Mesothelial cell of epicardium (in vitro differentiated cells): ENCODE data around the gene LNX2. TPM values are rescaled to one million over a fixed set of nuclear protein-coding genes. Genes with fewer than 3 reads are reported as not detected.

Source experiments
- DNase-seq, 2 experiments: peaks; one replicate each; pipeline ENCODE4 v3.0.0; 2021; ENCODE audit warnings: low spot score in 2 of 2; ENCODE audit not compliant: unreplicated experiment in 2 of 2
- H3K27ac Mint-ChIP-seq: 2 replicates; pipeline ENCODE4 v1.8.0; 2021; ENCODE audit warnings: mixed read lengths
- H3K27me3 Mint-ChIP-seq: 2 replicates; pipeline ENCODE4 v1.8.0; 2021; ENCODE audit warnings: low read depth, mixed read lengths
- H3K36me3 Mint-ChIP-seq: 2 replicates; pipeline ENCODE4 v1.8.0; 2021; ENCODE audit warnings: mixed read lengths
- H3K4me1 Mint-ChIP-seq: 2 replicates; pipeline ENCODE4 v1.8.0; 2021; ENCODE audit warnings: mixed read lengths
- H3K4me3 Mint-ChIP-seq: 2 replicates; pipeline ENCODE4 v1.8.0; 2021; ENCODE audit warnings: mild to moderate bottlenecking, moderate library complexity, mixed read lengths
- H3K9me3 Mint-ChIP-seq: 2 replicates; pipeline ENCODE4 v1.8.0; 2021; ENCODE audit warnings: mixed read lengths
- CTCF ChIP-seq: fragments of 200-600 bp; sonication (generic); IDR thresholded peaks from one replicate; pipeline ENCODE4 v1.5.0; 2021; ENCODE audit warnings: antibody characterized with exemption; ENCODE audit not compliant: unreplicated experiment
- total RNA-seq: library from RNA; stranded (reverse); gene quantifications from 3 replicates; pipeline ENCODE4 v1.2.1, GENCODE V29; 2021

The LNX2 gene
- total RNA-seq, 1 donor from 2014 or later = 13.6 TPM

- Mint-ChIP-seq H3K4me1 (peaks cover 38% of the 10 kb centered on the region), H3K36me3 (peaks cover 9% of the 10 kb centered on the region), H3K27ac (no peak overlapping the region), H3K27me3 (no peaks in the 10 kb centered on the region), H3K4me3 (no peak overlapping the region), H3K9me3 (no peaks in the 10 kb centered on the region)
- no peak for TF ChIP-seq CTCF
- no peak for DNase-seq
These were observed 16.9 kb upstream of the LNX2 start for GRCh38 chr13:27637289-27637626.

- peak overlapping the region; percentile 15 for H3K27ac Mint-ChIP-seq
- H3K4me3 Mint-ChIP-seq = no peak overlapping the region
- H3K36me3 Mint-ChIP-seq = peaks cover 9% of the 10 kb centered on the region
- no peak for TF ChIP-seq CTCF
- DNase-seq = no peak
- H3K9me3 Mint-ChIP-seq = no peaks in the 10 kb centered on the region
- H3K4me1 Mint-ChIP-seq = peaks cover 36% of the 10 kb centered on the region
- H3K27me3 Mint-ChIP-seq = no peaks in the 10 kb centered on the region
These were observed 16.4 kb upstream of the LNX2 start for GRCh38 chr13:27636589-27637288.

- no peaks in the 10 kb centered on the region for H3K9me3 Mint-ChIP-seq
- H3K4me1 Mint-ChIP-seq = peaks cover 35% of the 10 kb centered on the region
- no peak for TF ChIP-seq CTCF
- DNase-seq = no peak
- no peak overlapping the region for H3K27ac Mint-ChIP-seq
- H3K27me3 Mint-ChIP-seq = no peaks in the 10 kb centered on the region
- peaks cover 14% of the 10 kb centered on the region for H3K36me3 Mint-ChIP-seq
- H3K4me3 Mint-ChIP-seq = no peak overlapping the region
These were observed 14.9 kb upstream of the LNX2 start for GRCh38 chr13:27635266-27635665.

GRCh38 chr13:27634791-27635190 is 14.5 kb upstream of the LNX2 start:
- Mint-ChIP-seq H3K9me3 (no peaks in the 10 kb centered on the region), H3K27ac (no peak overlapping the region), H3K4me3 (no peak overlapping the region), H3K4me1 (peaks cover 30% of the 10 kb centered on the region), H3K36me3 (peaks cover 14% of the 10 kb centered on the region), H3K27me3 (no peaks in the 10 kb centered on the region)
- DNase-seq = no peak
- no peak for TF ChIP-seq CTCF

- H3K36me3 Mint-ChIP-seq = peaks cover 14% of the 10 kb centered on the region
- H3K4me1 Mint-ChIP-seq = peaks cover 26% of the 10 kb centered on the region
- peak overlapping the region; percentile 73 for H3K27ac Mint-ChIP-seq
- H3K4me3 Mint-ChIP-seq = no peak overlapping the region
- DNase-seq = no peak
- H3K9me3 Mint-ChIP-seq = no peaks in the 10 kb centered on the region
- no peaks in the 10 kb centered on the region for H3K27me3 Mint-ChIP-seq
- TF ChIP-seq CTCF = no peak
These were observed 13.9 kb upstream of the LNX2 start for GRCh38 chr13:27634231-27634630.

- Mint-ChIP-seq H3K9me3 (no peaks in the 10 kb centered on the region), H3K27me3 (no peaks in the 10 kb centered on the region), H3K4me3 (no peak overlapping the region), H3K36me3 (peaks cover 23% of the 10 kb centered on the region), H3K27ac (no peak overlapping the region), H3K4me1 (peaks cover 12% of the 10 kb centered on the region)
- no peak for TF ChIP-seq CTCF
- no peak for DNase-seq
These were observed 12.3 kb upstream of the LNX2 start for GRCh38 chr13:27632648-27633047.
